ENCODE data around the gene DOC2B. TPM values are rescaled to one million over a fixed set of nuclear protein-coding genes. Genes with fewer than 3 reads are reported as not detected.

The DOC2B gene
- total and polyA plus RNA-seq, 2 experiments from 2014 or later: 0.42 to 3.8 TPM

- TF ChIP-seq ZNF462 (CRISPR knock-in tag; IDR thresholded peaks at IDR 0.05): no peak
These were observed 42.4 kb upstream of the DOC2B start (continued) for GRCh38 chr17:223723-224471.

- Mint-ChIP-seq H3K4me1 (peaks cover 12% of the 10 kb centered on the region), H3K27ac (no peak overlapping the region), H3K27me3 (ENCODE audit: insufficient read depth, low read depth, poor library complexity) (peaks cover 2% of the 10 kb centered on the region), H3K9me3 (no peaks in the 10 kb centered on the region; the same call in 2 of the 3 replicates), H3K4me3 (no peak overlapping the region), H3K36me3 (ENCODE audit: low read depth) (no peaks in the 10 kb centered on the region)
- no peaks in the 10 kb centered on the region for H3K36me3 ChIP-seq (ENCODE audit: insufficient read depth)
- no peaks in the 10 kb centered on the region for H3K4me1 ChIP-seq (ENCODE audit: insufficient read depth)
- H4K20me1 ChIP-seq (replicated peaks; ENCODE audit: insufficient read depth): no peaks in the 10 kb centered on the region
- no peak overlapping the region for H3K4me2 ChIP-seq
- no peak overlapping the region for H2AFZ ChIP-seq
- H3F3A ChIP-seq (replicated peaks; ENCODE audit: low read depth): no peaks in the 10 kb centered on the region
- H3K79me2 ChIP-seq (replicated peaks; ENCODE audit: insufficient read depth): no peaks in the 10 kb centered on the region
- no peak overlapping the region for H3K27ac ChIP-seq (ENCODE audit: low read depth)
- ATAC-seq: no peak
- no peaks in the 10 kb centered on the region for H3K27me3 ChIP-seq (ENCODE audit: insufficient read depth)
- DNase-seq (ENCODE audit: low spot score): no peak
- no peaks in the 10 kb centered on the region for H3K9me2 ChIP-seq (ENCODE audit: insufficient read depth)
- no peak for TF ChIP-seq EZH2 (IDR thresholded peaks at IDR 0.05; ENCODE audit: low read depth, unreplicated experiment)
- no peak for TF ChIP-seq CTCF (conservative IDR thresholded peaks at IDR 0.05; ENCODE audit: low read depth in 2 of 2)
- TF ChIP-seq ZNF114 (CRISPR knock-in tag; IDR thresholded peaks at IDR 0.05): no peak
- no peak overlapping the region for H3K4me3 ChIP-seq
These were observed 40.7 kb upstream of the DOC2B start for GRCh38 chr17:222172-222571.

Measured in GM23338 (cell line).